K562 (cell line): Measurements from ENCODE around the gene MEIS2. TPM values are rescaled to one million over a fixed set of nuclear protein-coding genes. Genes with fewer than 3 reads are reported as not detected.

Experiments used
- ATAC-seq: fragments of 200-7000 bp; cut with Tn5 transposase; 3 replicates; pipeline ENCODE4 v1.9.1; 2020; ENCODE audit warnings: moderate library complexity
- BruUV-seq: library from RNA; stranded (reverse); fragments of 400-500 nt; replicated peaks from 2 replicates; lab custom pipeline; 2021; lab: Mats Ljungman, UMichigan
- CTCF ChIA-PET: fragments of 300-600 bp; formaldehyde crosslinking; extraction: SDS; loops from one replicate; lab custom pipeline; 2021; ENCODE audit warnings: low intra/inter-chr PET ratio; lab: Yijun Ruan, JAX
- POLR2A ChIA-PET: fragments of 300-600, 350-650 bp; sonication (Branson Sonifier 250); formaldehyde crosslinking; extraction: SDS; loops from one replicate; lab custom pipeline; 2021; ENCODE audit warnings: antibody characterized with exemption, inconsistent platforms; lab: Yijun Ruan, JAX
- DNase-seq, 4 experiments: peaks; one replicate each; pipeline versions ENCODE4 v3.0.0 to v3.0.0-alpha.2; 2011 to 2018; ENCODE audit warnings: low spot score in 3 of 4, mixed read lengths in 3 of 4; ENCODE audit errors: extremely low read depth in 1 of 4
- FAIRE-seq: peaks from 2 replicates; lab custom pipeline; 2011; peaks lifted over from hg19 to GRCh38; lab: Jason Lieb, UNC
- H2AFZ ChIP-seq: 2 replicates; pipeline ENCODE4 v1.6.0; 2011; ENCODE audit warnings: low read depth, low read length, control low read depth, inconsistent platforms
- H3K27ac ChIP-seq: fragments of 200-600 bp; 3 replicates; pipeline ENCODE4 v1.8.0; 2011; ENCODE audit warnings: low read depth, mild to moderate bottlenecking, control low read depth, inconsistent platforms, low read length, moderate library complexity, mixed read lengths; ENCODE audit errors: extremely low read depth
- H3K27me3 ChIP-seq, 2 experiments: fragments of 300-600 bp in 1 of 2; 2 replicates in 1 of 2; 3 replicates in 1 of 2; pipeline versions ENCODE4 v1.6.0 to v1.8.0; 2011; ENCODE audit warnings: inconsistent platforms in 2 of 2, low read length in 2 of 2, mild to moderate bottlenecking in 1 of 2, mixed read lengths in 1 of 2, moderate library complexity in 1 of 2; ENCODE audit not compliant: control insufficient read depth in 2 of 2, insufficient read depth in 2 of 2
- H3K36me3 ChIP-seq: fragments of 300-600 bp; 3 replicates; pipeline ENCODE4 v1.8.0; 2011; ENCODE audit warnings: mild to moderate bottlenecking, low read length, inconsistent platforms; ENCODE audit not compliant: control insufficient read depth, insufficient read depth
- H3K4me1 ChIP-seq, 2 experiments: fragments of 200-600 bp in 1 of 2; replicated peaks in 1 of 2; 2 replicates in 1 of 2; 3 replicates in 1 of 2; pipeline versions ENCODE4 v1.5.1 to v1.8.0; 2011; ENCODE audit warnings: inconsistent platforms in 2 of 2, low read length in 2 of 2, mild to moderate bottlenecking in 1 of 2, mixed read lengths in 1 of 2, moderate library complexity in 1 of 2; ENCODE audit not compliant: control insufficient read depth in 2 of 2, insufficient read depth in 2 of 2
- H3K4me2 ChIP-seq: 2 replicates; pipeline ENCODE4 v1.6.1; 2011; ENCODE audit warnings: low read length, control low read depth, inconsistent platforms, mixed read lengths; ENCODE audit not compliant: insufficient read depth
- H3K4me3 ChIP-seq: fragments of 200-600 bp; sonication (generic), shearing (Covaris generic); 2 replicates; pipeline ENCODE4 v1.5.1; 2016; ENCODE audit warnings: control low read depth, inconsistent platforms
- H3K79me2 ChIP-seq: fragments of 200-600 bp; 3 replicates; pipeline ENCODE4 v1.8.0; 2011; ENCODE audit warnings: low read length, inconsistent platforms; ENCODE audit not compliant: control insufficient read depth, insufficient read depth
- H3K9ac ChIP-seq, 2 experiments: 2 replicates each; pipeline versions ENCODE4 v1.6.0 to v1.6.1; 2011; ENCODE audit warnings: low read depth in 2 of 2, low read length in 2 of 2, control low read depth in 1 of 2, inconsistent platforms in 1 of 2, mild to moderate bottlenecking in 1 of 2, mixed read lengths in 1 of 2; ENCODE audit not compliant: insufficient read depth in 1 of 2
- H3K9me1 ChIP-seq: one replicate; pipeline ENCODE4 v1.6.0; 2011; ENCODE audit warnings: inconsistent platforms, mild to moderate bottlenecking, low read length, moderate library complexity; ENCODE audit not compliant: control insufficient read depth, insufficient read depth
- H3K9me3 ChIP-seq: replicated peaks from 2 replicates; pipeline ENCODE4 v1.5.1; 2011; ENCODE audit warnings: low read depth, low read length, inconsistent platforms; ENCODE audit not compliant: control insufficient read depth, insufficient read depth
- H4K20me1 ChIP-seq: replicated peaks from 2 replicates; pipeline ENCODE4 v1.6.1; 2011; ENCODE audit warnings: low read length, inconsistent platforms, mixed read lengths; ENCODE audit not compliant: control insufficient read depth, insufficient read depth
- CEBPB ChIP-seq: fragments of 450-650 bp; IDR thresholded peaks from 2 replicates; pipeline ENCODE4 v1.6.1; 2016; ENCODE audit warnings: missing genetic modification characterization, missing compliant biosample characterization
- CEBPG ChIP-seq, 3 experiments: fragments of 200-800 bp in 1 of 3; sonication (Bioruptor generic) in 1 of 3; sonication (generic) in 1 of 3; formaldehyde crosslinking in 1 of 3; IDR thresholded peaks in 2 of 3; conservative IDR thresholded peaks in 1 of 3; 2 replicates each; pipeline versions ENCODE4 v1.6.1 to v1.8.0; 2016 to 2022; ENCODE audit warnings: missing compliant biosample characterization in 2 of 3, missing genetic modification characterization in 2 of 3, mild to moderate bottlenecking in 1 of 3, missing genetic modification reagents in 1 of 3
- HMBOX1 ChIP-seq: sonication (generic); IDR thresholded peaks from 2 replicates; pipeline ENCODE4 v1.6.1; 2016
- MIER1 ChIP-seq: fragments of 450-650 bp; IDR thresholded peaks from 2 replicates; pipeline ENCODE4 v1.6.1; 2016; ENCODE audit warnings: antibody characterized with exemption, mild to moderate bottlenecking, low read depth
- TSHZ1 ChIP-seq: fragments of 250-450 bp; sonication (Bioruptor Pico); IDR thresholded peaks from 2 replicates; pipeline ENCODE4 v1.4.0; 2020; ENCODE audit warnings: mild to moderate bottlenecking, moderate library complexity
- WGBS: fragments of 100-300 bp; shearing (Covaris generic); methylation state at CpG from one replicate; pipeline ENCODE4 v1.1.6; 2016; ENCODE audit warnings: low coverage, mixed read lengths; ENCODE audit not compliant: insufficient coverage; ENCODE audit errors: missing lambda C conversion rate; 5-methylcytosine and 5-hydroxymethylcytosine counted together
- in situ Hi-C: fragments of 300-500 bp; cut with MboI; formaldehyde crosslinking; loops from 4 replicates; pipeline ENCODE4 v1.15.0; 2018; ENCODE audit warnings: inconsistent platforms, mixed read lengths
- intact Hi-C: fragments of 100-400 bp; cut with micrococcal nuclease; formaldehyde crosslinking; loops from 2 replicates; pipeline ENCODE4 v1.14.2; 2022
- polyA plus RNA-seq, 8 experiments: library from polyadenylated mRNA; depleted of rRNA in 4 of 8; stranded (reverse) in 5 of 8; unstranded in 3 of 8; fragments of >200 nt; fragmentation: Nextera tagmentation in 2 of 8; fragmentation: Illumina TruSeq in 1 of 8; extraction: Ambion mirVana in 2 of 8; extraction: Trizol in 1 of 8; gene quantifications; 2 replicates each; pipeline versions ENCODE4 v1.2.1 to v1.2.3, GENCODE V29; 2011 to 2014; ENCODE audit warnings: inconsistent platforms in 1 of 8, missing spikeins in 1 of 8
- total RNA-seq, 7 experiments: library from RNA; depleted of rRNA in 6 of 7; stranded (reverse); fragments of >200 nt in 6 of 7; fragmentation: Illumina TruSeq in 2 of 7; extraction: Trizol in 2 of 7; gene quantifications; 2 replicates each; pipeline versions ENCODE4 v1.2.1 to v1.2.3, GENCODE V29; 2011 to 2021; ENCODE audit warnings: low replicate concordance in 1 of 7

The MEIS2 gene
- total and polyA plus RNA-seq, 9 of the 15 experiments (the other 6 are each of a cell fraction or from before 2014, with no cell fraction given) = 7.5 to 64.2 (median 22.3) TPM

- Histone ChIP-seq H3K9me3 (no peaks in the 10 kb centered on the region), H3K4me2 (no peak overlapping the region), H3K4me3 (no peak overlapping the region), H3K27me3 (no peaks in the 10 kb centered on the region), H3K9me1 (no peaks in the 10 kb centered on the region), H3K79me2 (no peaks in the 10 kb centered on the region), H4K20me1 (no peaks in the 10 kb centered on the region), H3K4me1 (no peaks in the 10 kb centered on the region; a peak in 1 of 5 replicates), H3K9ac (no peak overlapping the region), H2AFZ (no peak overlapping the region), H3K36me3 (peaks cover 3% of the 10 kb centered on the region; the same call in 1 of the 3 replicates), H3K27ac (no peak overlapping the region)
- FAIRE-seq (no peak), DNase-seq (no peak), ATAC-seq (no peak)
- TF ChIP-seq HMBOX1 (peak; percentile 93), TSHZ1 (CRISPR knock-in tag) (no peak), CEBPB (tag) (peak; percentile 65), CEBPG (CRISPR knock-in tag; IDR thresholded peaks at IDR 0.05) (no peak), CEBPG (tag; conservative IDR thresholded peaks at IDR 0.05 in 1 of 2, IDR thresholded peaks at IDR 0.05 in 1 of 2) (peak; percentile 58 to 69), MIER1 (0 out of 2 replicates have a peak, but pooled peaks have one; percentile 65)
- ChIA-PET POLR2A (interaction anchor here (0.6 to 1.6 kb wide), 4 partner anchors 8 to 33 kb away, joined by 3 to 6 read pairs (median 4); no protein-coding TSS in a partner anchor), CTCF (no interaction called here)
- intact Hi-C loops (no loop called here), in situ Hi-C loops (no loop called here)
- 68% methylated on average over 4 of the region's 4 CpGs for WGBS
- no TSS peak for BruUV-seq
Observed at GRCh38 chr15:36965570-36966342, 134.6 kb downstream of the MEIS2 start.
